ENCODE measurements around the gene SH2D3C.

The SH2D3C gene

GRCh38 chr9:127712867-127713266 lies 65.6 kb downstream of the SH2D3C start:
- no peak overlapping the region for H3K27ac ChIP-seq (ENCODE audit: low read depth, low read length, severe bottlenecking)
- H3K4me1 ChIP-seq (ENCODE audit: control insufficient read depth, insufficient read depth, low read length, poor library complexity, severe bottlenecking) = peaks cover 3% of the 10 kb centered on the region
- H3K36me3 ChIP-seq (ENCODE audit: control insufficient read depth, insufficient read depth, low read length) = no peaks in the 10 kb centered on the region
- WGBS, 2 experiments (ENCODE audit: insufficient coverage in 2 of 2) = 95 to 96% methylated on average over 3 to 4 of the region's 10 CpGs
- no peak overlapping the region for H3K4me3 ChIP-seq (ENCODE audit: extremely low read depth, insufficient read depth, low read length, poor library complexity, severe bottlenecking)
- peaks cover 4% of the 10 kb centered on the region for H3K9me3 ChIP-seq (ENCODE audit: control insufficient read depth, low read length)

- no peak overlapping the region for H3K27ac ChIP-seq (ENCODE audit: low read depth, low read length, severe bottlenecking)
- H3K4me3 ChIP-seq (ENCODE audit: extremely low read depth, insufficient read depth, low read length, poor library complexity, severe bottlenecking) = no peak overlapping the region
- peaks cover 3% of the 10 kb centered on the region for H3K4me1 ChIP-seq (ENCODE audit: control insufficient read depth, insufficient read depth, low read length, poor library complexity, severe bottlenecking)
- peaks cover 4% of the 10 kb centered on the region for H3K9me3 ChIP-seq (ENCODE audit: control insufficient read depth, low read length)
- WGBS, 2 experiments (ENCODE audit: insufficient coverage in 2 of 2) = 93 to 96% methylated on average over 8 to 11 of the region's 11 CpGs
- H3K36me3 ChIP-seq (ENCODE audit: control insufficient read depth, insufficient read depth, low read length) = no peaks in the 10 kb centered on the region
Observed at GRCh38 chr9:127712371-127712770, 66.1 kb downstream of the SH2D3C start.

GRCh38 chr9:127711831-127712274 lies 66.6 kb downstream of the SH2D3C start:
- Histone ChIP-seq H3K4me1 (ENCODE audit: control insufficient read depth, insufficient read depth, low read length, poor library complexity, severe bottlenecking) (peaks cover 3% of the 10 kb centered on the region), H3K36me3 (ENCODE audit: control insufficient read depth, insufficient read depth, low read length) (no peaks in the 10 kb centered on the region), H3K4me3 (ENCODE audit: extremely low read depth, insufficient read depth, low read length, poor library complexity, severe bottlenecking) (no peak overlapping the region), H3K27ac (ENCODE audit: low read depth, low read length, severe bottlenecking) (no peak overlapping the region), H3K9me3 (ENCODE audit: control insufficient read depth, low read length) (peaks cover 4% of the 10 kb centered on the region)
- WGBS, 2 experiments (ENCODE audit: insufficient coverage in 2 of 2) = 70 to 79% methylated on average over 10 to 11 of the region's 11 CpGs

GRCh38 chr9:127711226-127711701 lies 67.2 kb downstream of the SH2D3C start:
- Histone ChIP-seq H3K4me1 (ENCODE audit: control insufficient read depth, insufficient read depth, low read length, poor library complexity, severe bottlenecking) (peaks cover 3% of the 10 kb centered on the region), H3K27ac (ENCODE audit: low read depth, low read length, severe bottlenecking) (no peak overlapping the region), H3K36me3 (ENCODE audit: control insufficient read depth, insufficient read depth, low read length) (no peaks in the 10 kb centered on the region), H3K4me3 (ENCODE audit: extremely low read depth, insufficient read depth, low read length, poor library complexity, severe bottlenecking) (no peak overlapping the region), H3K9me3 (ENCODE audit: control insufficient read depth, low read length) (peaks cover 4% of the 10 kb centered on the region)
- WGBS, 2 experiments (ENCODE audit: insufficient coverage in 2 of 2) = 85 to 91% methylated on average over 8 to 9 of the region's 9 CpGs

GRCh38 chr9:127710204-127710783 lies 68.2 kb downstream of the SH2D3C start:
- Histone ChIP-seq H3K9me3 (ENCODE audit: control insufficient read depth, low read length) (peaks cover 4% of the 10 kb centered on the region), H3K4me3 (ENCODE audit: extremely low read depth, insufficient read depth, low read length, poor library complexity, severe bottlenecking) (no peak overlapping the region), H3K36me3 (ENCODE audit: control insufficient read depth, insufficient read depth, low read length) (no peaks in the 10 kb centered on the region), H3K4me1 (ENCODE audit: control insufficient read depth, insufficient read depth, low read length, poor library complexity, severe bottlenecking) (peaks cover 3% of the 10 kb centered on the region), H3K27ac (ENCODE audit: low read depth, low read length, severe bottlenecking) (no peak overlapping the region)
- WGBS, 2 experiments (ENCODE audit: insufficient coverage in 2 of 2) = 86 to 92% methylated on average over 9 to 10 of the region's 10 CpGs

- Histone ChIP-seq H3K9me3 (ENCODE audit: control insufficient read depth, low read length) (peaks cover 4% of the 10 kb centered on the region), H3K4me1 (ENCODE audit: control insufficient read depth, insufficient read depth, low read length, poor library complexity, severe bottlenecking) (peaks cover 3% of the 10 kb centered on the region), H3K27ac (ENCODE audit: low read depth, low read length, severe bottlenecking) (no peak overlapping the region), H3K36me3 (ENCODE audit: control insufficient read depth, insufficient read depth, low read length) (no peaks in the 10 kb centered on the region), H3K4me3 (ENCODE audit: extremely low read depth, insufficient read depth, low read length, poor library complexity, severe bottlenecking) (no peak overlapping the region)
- WGBS, 2 experiments (ENCODE audit: insufficient coverage in 2 of 2) = 87 to 93% methylated on average over 8 of the region's 8 CpGs
Observed at GRCh38 chr9:127708952-127709587, 69.4 kb downstream of the SH2D3C start.

- H3K4me3 ChIP-seq (ENCODE audit: extremely low read depth, insufficient read depth, low read length, poor library complexity, severe bottlenecking) = no peak overlapping the region
- H3K36me3 ChIP-seq (ENCODE audit: control insufficient read depth, insufficient read depth, low read length) = no peaks in the 10 kb centered on the region
- peaks cover 4% of the 10 kb centered on the region for H3K9me3 ChIP-seq (ENCODE audit: control insufficient read depth, low read length)
- no peak overlapping the region for H3K27ac ChIP-seq (ENCODE audit: low read depth, low read length, severe bottlenecking)
- WGBS, 2 experiments (ENCODE audit: insufficient coverage in 2 of 2) = 76 to 86% methylated on average over 4 to 5 of the region's 5 CpGs
- peaks cover 3% of the 10 kb centered on the region for H3K4me1 ChIP-seq (ENCODE audit: control insufficient read depth, insufficient read depth, low read length, poor library complexity, severe bottlenecking)
Observed at GRCh38 chr9:127707766-127708165, 70.7 kb downstream of the SH2D3C start.

- Histone ChIP-seq H3K4me1 (ENCODE audit: control insufficient read depth, insufficient read depth, low read length, poor library complexity, severe bottlenecking) (peaks cover under 1% of the 10 kb centered on the region), H3K9me3 (ENCODE audit: control insufficient read depth, low read length) (peaks cover 4% of the 10 kb centered on the region), H3K4me3 (ENCODE audit: extremely low read depth, insufficient read depth, low read length, poor library complexity, severe bottlenecking) (no peak within 1 kb of the TSS), H3K36me3 (ENCODE audit: control insufficient read depth, insufficient read depth, low read length) (no peaks in the 10 kb centered on the region), H3K27ac (ENCODE audit: low read depth, low read length, severe bottlenecking) (no peak within 1 kb of the TSS)
- 85 to 92% methylated on average over 6 to 9 of the region's 11 CpGs for WGBS, 2 experiments (ENCODE audit: insufficient coverage in 2 of 2)
Observed at GRCh38 chr9:127706836-127707241, 71.6 kb downstream of the SH2D3C start, which contains the start of gene CFAP157. Gene CFAP157, plus strand, starts transcription at chr9:127706988. Its CDS starts 44 bp downstream, at chr9:127707032.

- peaks cover 4% of the 10 kb centered on the region for H3K9me3 ChIP-seq (ENCODE audit: control insufficient read depth, low read length)
- no peak overlapping the region for H3K27ac ChIP-seq (ENCODE audit: low read depth, low read length, severe bottlenecking)
- no peaks in the 10 kb centered on the region for H3K4me1 ChIP-seq (ENCODE audit: control insufficient read depth, insufficient read depth, low read length, poor library complexity, severe bottlenecking)
- H3K4me3 ChIP-seq (ENCODE audit: extremely low read depth, insufficient read depth, low read length, poor library complexity, severe bottlenecking) = no peak overlapping the region
- WGBS, 2 experiments (ENCODE audit: insufficient coverage in 2 of 2) = 75 to 87% methylated on average over 9 to 10 of the region's 12 CpGs
- H3K36me3 ChIP-seq (ENCODE audit: control insufficient read depth, insufficient read depth, low read length) = no peaks in the 10 kb centered on the region
Observed at GRCh38 chr9:127705577-127706379, 72.7 kb downstream of the SH2D3C start.

GRCh38 chr9:127703289-127703946 lies 75.0 kb downstream of the SH2D3C start:
- Histone ChIP-seq H3K27ac (ENCODE audit: low read depth, low read length, severe bottlenecking) (no peak overlapping the region), H3K4me1 (ENCODE audit: control insufficient read depth, insufficient read depth, low read length, poor library complexity, severe bottlenecking) (no peaks in the 10 kb centered on the region), H3K9me3 (ENCODE audit: control insufficient read depth, low read length) (no peaks in the 10 kb centered on the region), H3K4me3 (ENCODE audit: extremely low read depth, insufficient read depth, low read length, poor library complexity, severe bottlenecking) (no peak overlapping the region), H3K36me3 (ENCODE audit: control insufficient read depth, insufficient read depth, low read length) (no peaks in the 10 kb centered on the region)
- WGBS, 2 experiments (ENCODE audit: insufficient coverage in 2 of 2) = 90 to 93% methylated on average over 5 to 8 of the region's 9 CpGs

Measured in mesodermal cell (in vitro differentiated cells).